Retina (tissue), 1 donor: Measurements from ENCODE around the gene SEC22C.

Experiments
- DNase-seq: peaks from one replicate; pipeline ENCODE4 v3.0.0-alpha.2; 2016

Gene SEC22C

DNA sequence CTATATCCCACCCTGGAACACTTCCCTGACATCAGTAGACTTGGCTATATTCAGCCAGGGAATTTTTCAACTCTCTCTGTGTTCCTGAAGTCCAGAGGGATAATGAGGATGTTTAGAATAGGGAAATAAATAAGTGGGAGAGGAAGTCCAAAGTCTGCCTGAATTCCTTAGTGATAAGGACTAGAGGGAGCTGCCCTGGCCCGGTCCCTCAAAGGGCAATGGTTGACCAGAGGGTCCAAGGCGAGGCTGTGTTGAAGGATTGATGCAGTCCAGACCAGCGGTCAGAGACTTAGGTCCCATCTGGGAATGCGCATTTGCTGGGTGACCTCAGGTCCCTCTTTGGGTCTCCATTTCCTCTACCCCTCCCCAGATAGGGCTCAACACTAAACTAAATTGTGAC, 71.4 kb downstream of the SEC22C start:
- no peak for DNase-seq

DNA sequence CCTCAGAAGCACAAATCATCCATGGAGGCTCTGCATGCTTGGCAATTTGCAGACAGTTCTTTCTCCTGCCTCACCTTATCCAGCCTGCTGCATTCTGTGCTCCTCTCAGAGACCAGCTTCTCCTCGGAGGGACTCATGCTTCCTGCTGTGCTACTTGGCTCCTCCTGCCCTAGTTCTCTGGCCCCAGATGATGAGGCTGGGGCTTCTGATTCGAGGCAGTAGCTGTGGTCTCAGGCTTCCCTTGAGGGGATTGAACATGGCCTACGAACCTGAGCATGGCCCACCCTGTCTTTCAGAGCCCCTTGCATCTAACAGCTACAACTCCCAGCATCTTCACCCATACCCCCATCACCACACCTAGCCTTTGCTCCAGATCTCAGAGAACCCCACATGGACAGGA, 72.7 kb downstream of the SEC22C start:
- DNase-seq = no peak

DNA sequence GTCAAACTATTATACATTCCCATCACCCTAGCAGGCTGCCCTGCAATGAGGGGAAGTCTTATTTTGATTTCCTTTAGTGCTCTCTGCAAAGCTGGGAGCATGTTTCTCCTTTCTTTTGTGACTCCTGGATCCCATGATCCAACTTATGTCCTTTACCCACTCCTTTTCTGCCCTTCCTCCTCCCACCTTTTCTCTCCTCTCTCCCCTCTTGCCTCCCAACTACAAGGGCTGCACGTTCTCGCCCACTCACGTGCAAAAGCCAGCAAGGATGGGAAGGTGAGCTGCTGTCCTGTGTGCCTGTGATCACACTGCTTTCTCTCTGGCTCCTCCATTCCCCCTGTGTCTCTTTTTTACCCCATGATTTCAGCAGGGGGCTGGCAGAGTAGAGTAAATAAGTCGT, 73.2 kb downstream of the SEC22C start:
- DNase-seq = no peak

DNA sequence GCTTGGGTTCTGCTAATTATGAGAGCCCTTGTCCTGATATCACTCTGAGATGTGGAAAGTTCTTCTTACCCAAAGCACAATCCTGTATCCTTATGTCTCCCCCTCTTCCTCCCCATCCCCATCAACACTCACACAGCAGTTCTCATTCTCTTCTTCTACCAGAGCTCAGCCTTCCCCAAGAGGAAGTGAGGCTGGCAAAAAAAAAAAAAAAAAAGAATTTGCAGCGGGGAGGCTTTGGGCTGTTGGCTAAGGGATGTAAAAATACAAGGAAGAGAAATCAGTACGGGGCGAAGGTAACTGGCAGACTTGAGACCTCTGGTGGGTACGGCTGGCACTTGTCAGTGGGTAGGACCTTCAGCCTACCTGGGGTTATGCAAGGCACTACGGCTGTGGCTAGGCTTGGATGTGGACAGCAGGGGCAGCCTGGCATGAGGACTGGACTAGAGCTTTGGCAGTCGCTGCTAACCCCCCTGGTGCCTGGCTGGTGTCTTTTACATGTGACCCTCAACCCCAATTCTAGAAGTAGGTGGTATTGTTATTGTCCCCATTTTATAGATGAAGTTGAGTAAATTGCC, 73.9 kb downstream of the SEC22C start:
- no peak for DNase-seq

DNA sequence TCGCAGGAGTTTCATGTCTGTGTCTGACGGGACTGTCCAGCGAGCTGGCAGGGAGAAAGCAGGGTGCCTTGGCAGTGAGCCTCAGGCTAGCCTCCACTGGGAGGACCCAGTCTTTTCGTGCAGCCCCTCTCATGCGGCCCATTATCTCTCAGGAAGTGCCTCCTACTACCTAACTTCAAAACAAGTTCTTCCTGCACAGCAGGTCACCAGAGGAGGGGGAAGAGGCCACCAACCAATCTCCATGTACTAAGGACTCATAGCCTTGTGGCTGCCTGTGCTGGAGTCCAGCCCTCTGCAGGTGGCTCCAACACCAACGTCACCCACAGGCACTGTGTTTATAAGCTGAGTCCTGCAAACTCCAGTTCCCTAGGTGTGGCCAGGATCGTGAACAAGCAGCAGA, 74.5 kb downstream of the SEC22C start:
- no peak for DNase-seq

DNA sequence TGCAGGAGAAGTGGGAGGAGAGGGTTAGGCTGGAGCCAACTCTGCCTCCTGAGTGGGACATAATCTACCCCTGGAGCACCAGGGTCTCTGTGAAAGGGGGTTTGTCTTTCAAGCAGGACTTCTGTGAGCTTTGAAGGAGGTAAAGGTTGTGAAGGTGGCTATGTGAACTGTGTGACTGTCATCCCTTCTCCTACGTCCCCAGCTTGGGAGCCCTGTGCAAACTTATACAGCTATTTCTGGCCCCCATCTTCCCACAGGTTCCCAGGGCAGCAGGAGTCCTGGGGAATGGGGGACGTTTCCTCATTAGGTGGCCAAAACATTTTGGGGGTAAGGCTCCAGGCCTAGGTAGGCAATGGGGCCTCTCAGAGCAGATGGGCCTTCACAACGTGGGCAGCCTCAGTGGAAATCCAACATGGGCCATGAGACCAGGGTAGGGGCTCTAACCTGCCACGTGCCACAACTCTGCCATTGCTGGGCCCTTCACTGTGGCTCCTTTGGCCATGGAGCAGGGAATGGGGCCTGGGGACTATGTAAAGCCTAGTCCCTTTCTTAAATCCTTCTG, 75.8 kb downstream of the SEC22C start:
- DNase-seq = no peak

DNA sequence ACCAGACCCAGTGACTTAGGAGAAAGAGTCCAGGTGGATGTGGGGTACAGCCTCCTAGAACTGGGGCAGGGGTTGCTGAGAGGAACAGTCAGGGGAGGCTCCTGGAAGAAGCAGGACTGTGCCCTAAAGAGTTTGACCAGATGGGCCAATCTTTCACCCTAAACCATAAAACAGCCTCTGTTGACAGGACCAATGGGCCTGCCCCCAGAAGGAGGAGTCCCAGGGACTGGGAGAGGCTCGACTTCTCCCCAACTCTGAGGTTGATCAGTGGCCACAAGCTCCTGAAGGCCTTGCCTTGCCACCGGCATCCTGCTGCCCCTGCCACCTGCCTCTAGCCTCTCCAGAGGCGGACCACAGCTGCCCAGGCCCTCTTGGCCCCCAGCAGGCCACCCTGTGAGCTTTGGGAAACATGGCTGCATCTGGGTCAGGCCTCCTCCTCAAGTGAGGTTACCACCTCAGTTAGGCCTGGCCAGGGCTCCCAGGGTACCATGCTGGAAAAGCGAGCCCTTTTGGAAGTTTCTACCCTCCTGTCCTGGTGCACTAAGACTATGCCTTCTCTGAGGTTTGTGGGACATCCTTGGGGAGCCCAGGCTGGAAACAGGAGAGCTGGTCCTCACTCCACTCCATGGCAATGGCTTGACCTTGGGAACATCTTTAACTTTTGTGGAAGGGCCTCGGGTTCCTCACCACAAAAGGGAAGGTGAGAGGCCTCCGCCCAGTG, 76.5 kb downstream of the SEC22C start:
- no peak for DNase-seq

DNA sequence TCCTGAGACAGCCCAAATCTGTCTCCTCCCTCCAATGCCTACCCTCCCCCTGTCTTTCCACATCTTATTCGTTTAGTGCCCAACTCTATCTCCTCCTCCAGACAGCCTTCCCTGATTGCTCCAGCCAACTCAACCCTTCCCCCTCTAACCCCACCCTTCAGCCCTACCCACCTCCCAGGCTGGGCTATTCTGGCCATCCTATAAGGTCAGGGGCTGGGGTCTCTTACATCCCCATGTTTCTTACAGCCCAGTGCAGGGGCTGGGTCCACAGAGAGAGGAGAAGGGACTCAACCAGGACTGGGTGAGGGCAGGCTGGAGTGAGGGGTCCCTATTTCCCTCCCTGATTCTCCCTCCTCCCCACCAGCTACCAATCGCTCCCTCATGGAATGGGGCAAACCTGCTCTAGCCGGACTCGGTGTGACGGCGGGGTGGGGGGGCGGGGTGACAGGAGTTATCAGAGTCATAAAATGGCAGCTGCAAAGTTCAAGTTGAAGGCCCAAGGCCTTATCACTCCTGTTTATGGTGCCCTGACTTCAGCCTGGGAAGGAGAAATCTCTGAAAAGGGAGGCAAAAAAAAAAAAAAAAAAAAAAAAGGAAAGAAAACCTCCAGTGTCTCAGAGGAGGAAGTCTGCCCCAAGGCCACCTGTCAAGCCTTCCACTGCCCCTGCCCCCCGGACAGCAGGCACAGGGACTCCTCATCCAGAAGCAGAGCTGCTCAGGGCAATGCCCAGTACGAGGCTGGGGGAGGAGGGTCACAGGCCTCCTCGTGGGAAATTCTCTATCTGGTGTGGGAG, 77.2 kb downstream of the SEC22C start:
- DNase-seq = no peak

DNA sequence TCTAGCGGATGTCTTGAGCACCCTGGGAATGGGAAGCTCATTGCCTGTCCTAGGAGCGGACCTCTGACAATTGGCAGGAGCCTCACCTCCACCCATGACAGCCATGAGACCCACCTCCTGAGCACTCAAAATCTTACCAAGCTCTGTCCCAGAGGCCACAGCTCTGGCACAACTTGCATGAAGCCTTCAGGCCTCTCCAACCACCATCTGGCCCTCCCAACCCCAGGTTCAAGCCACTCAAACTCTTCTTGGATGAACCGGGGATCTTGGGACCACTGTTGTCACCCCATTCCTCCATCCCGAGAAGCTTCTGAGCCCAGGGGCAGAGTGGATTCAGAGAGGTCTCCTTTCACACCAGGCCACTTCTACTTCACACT, 77.8 kb downstream of the SEC22C start:
- DNase-seq = no peak

DNA sequence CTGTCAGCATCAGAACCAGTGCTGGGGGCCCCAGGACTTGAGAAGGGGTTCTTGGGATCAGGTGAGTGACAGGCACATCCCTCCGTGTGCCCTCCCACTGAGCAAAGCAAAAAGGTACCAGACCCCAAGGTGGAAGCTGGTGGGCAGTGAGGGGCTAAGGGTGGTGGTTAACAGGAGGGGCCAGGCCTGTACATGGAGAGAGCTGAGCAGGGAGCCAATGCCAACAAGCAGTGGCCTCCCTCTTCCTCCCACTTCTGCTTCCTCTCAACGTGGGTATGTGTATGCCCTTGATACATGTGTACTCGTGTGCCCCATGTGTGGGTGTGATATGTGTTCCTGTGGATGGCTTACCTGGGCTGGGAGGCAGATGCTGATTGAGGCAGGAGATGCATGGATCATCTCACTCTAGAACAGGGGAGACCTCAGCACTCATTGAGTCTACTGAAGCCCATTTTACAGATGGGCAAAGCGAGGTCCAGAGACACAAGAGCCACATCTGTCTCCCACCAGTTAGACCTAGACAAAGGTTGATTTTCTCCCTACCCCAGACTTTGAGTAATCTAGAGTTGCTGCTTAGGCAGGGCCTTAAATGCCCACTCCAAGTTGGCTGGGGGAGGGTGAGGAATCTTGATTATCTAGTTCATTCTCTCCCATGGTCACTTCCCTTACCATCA, 78.4 kb downstream of the SEC22C start:
- no peak for DNase-seq

DNA sequence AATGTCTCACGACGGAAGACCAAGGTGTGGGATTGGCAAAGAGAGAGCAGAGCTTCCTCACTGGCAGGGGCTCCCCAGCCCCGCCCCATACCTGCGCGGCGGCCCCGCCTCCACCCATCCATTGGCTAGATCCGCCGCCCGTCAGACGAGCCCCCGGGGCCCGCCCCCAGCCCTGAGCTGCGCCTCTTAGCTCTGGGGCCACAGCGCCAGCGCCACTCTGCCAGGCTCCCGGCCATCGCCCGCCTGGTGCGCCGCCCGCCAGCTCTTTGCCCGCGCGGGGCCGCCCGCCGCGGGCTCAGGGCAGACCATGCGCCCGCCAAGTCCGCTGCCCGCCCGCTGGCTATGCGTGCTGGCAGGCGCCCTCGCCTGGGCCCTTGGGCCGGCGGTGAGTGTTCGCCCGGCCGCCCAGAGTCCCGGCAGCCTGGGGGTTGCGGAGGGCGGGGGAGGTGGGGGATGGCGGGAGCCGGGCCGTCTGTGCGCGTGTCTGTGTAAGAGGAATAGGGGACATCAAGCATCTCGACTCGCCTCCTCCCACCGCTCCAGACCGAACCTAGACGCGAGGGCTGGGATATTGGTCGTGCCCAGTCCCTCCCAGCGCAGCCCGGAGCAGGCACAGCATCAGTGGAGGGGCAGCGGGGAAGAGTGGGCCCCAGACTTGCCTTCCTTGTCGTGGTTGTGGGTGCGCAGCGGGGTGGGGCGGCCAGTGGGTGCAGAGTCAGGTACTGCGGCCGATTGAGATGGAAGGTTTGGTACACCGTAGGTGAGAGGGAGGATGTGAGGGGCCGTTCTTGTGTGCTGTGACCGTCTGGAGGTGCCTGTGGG, 79.1 kb downstream of the SEC22C start, which contains the start of gene VIPR1:
Gene VIPR1, plus strand, starts transcription at position 215 of the 822 bp plus-strand sequence. Its CDS starts 93 bp downstream, at position 308.
- no peak for DNase-seq

DNA sequence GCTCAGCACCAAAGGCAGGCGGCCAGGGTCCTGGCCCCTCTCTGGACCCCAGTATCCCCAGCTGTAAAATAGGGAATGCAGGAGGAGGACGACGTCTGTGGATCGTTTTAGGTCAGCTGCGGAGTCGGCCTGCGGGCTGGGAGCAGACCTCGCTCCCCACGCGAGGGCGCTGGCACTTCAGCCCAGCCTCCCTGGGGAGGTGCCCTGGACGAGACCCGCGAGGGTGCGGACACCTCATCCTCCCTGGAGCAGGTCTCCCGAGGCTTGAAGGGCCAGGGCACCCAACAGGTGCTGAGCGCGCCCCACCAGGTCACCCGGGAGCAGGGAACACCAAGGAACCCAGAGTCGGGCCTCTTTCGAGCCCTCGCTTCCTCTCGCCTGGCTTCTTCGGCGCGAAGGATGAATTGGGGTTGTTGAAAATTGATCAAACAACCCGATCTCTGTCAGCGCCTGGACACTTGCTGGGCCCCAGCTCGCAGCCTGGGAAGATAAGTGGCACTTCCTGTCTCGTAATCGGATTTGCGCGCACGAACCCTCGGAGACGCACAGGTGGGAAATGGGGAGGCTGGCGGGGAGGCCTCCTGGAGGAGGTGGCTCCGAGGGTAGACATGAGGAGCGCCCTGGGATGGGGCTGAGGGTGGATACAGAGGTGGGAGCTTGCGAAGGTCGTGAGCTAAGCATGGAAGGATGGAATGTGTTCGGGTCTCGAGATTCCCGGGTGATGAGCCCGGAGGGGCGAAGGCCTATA, 79.9 kb downstream of the SEC22C start:
- peak; percentile 76 for DNase-seq

DNA sequence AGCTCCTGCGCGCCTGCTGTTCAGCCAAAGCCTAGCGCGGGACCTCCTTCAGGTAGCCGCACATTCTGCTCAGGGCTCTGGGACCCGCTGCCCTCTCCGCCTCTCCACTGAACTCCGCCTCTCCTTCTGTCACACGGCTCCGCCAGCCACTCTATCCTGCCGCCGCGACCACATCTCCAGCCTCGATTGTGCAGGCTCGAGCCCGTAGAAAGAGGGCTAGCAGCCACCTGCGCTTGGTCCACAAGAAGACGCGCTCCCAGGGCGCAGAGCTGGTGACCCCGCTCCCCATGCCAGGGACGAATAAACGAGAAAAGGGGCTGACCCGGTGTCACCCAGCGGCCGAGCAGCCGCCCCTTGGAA, 80.5 kb downstream of the SEC22C start:
- peak; percentile 69 for DNase-seq

DNA sequence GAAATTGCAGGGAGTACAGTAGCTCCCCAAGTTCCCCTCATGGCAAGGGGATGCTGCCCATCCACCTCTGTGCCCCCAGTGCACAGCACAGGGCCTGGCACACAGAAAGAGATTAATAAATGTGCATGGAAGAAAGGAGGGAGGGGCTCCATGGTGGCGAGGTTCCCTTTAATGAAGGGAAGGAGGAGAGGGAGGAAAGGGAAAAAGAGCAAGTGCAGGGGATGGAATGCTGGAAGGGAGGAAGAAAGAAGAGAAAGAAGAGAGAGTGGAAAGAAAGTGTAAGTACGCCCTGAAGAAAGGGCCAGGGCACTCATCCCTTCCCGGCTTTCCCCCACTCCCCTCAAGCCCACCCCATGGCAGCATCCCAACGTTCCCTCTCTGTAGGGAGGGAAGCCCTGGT, 80.9 kb downstream of the SEC22C start:
- no peak for DNase-seq

DNA sequence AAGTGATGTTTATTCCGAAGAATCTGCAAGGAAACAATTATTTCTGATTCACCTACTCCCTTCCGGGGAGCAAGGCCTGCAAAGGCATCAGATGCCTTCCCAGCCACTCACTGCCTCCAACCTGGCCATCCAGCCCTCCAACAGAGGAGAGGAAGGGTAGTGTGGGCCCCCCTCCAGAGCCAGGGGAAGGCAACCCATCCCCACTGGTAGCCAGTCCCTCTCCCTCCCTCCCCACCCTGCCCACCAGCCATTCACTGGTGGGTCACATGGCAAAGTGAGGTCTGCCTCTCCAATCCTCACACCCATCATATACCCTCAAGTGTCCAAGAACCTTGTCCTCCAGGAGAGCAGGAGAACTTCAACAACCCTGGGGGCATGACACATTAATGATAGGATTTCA, 81.7 kb downstream of the SEC22C start:
- no peak for DNase-seq

DNA sequence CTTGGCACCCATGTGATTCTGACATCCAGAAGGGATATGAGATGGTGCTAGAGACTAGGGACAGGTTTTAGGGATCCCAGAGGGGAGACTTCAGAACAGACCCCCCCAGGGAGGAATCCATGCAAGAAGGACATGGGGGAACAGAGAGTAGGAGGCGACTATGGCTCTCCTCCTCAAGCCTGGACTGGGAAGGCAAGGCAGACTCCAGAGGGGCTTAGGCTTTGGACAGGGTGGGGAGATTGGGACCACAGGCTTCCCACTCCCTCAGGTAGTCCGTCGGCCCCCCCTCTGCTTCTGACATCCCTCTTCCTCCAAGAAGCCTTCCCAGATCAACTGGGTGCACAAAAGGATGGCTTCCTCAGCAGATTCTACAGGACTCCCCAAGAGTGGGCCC, 82.3 kb downstream of the SEC22C start:
- no peak for DNase-seq

DNA sequence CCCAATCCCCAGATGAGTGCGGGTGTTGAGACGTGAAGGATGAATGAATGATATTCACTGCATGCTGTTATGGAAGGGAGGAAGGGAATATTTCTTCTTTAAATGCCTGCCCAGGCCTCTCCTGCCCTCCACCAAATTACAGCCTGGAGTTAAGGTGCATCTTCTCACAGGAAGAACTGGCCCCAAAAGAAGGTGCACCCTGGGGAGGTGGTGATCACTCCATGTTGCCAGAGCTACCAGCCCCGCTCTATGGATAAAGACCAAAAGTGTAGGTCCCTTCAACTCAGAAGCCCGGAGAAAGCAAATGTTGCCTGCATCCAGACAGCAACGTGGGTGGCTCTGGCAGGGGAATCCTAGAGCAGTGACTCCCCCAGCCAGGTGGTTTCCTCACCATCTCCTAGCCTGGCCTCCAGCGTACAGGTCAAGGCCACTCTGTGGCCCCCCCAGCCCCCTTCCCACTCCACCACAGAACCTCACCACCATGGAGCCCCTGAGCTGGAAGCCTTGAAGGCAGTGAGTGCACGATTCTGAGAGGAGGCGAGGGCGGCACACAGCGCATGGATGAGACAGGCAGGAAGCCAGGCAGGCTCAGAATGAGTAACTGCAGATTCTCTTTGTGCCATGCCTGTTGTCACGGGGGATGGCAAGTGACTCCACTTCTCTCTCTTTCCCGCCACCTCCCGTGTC, 82.8 kb downstream of the SEC22C start:
- DNase-seq = no peak

DNA sequence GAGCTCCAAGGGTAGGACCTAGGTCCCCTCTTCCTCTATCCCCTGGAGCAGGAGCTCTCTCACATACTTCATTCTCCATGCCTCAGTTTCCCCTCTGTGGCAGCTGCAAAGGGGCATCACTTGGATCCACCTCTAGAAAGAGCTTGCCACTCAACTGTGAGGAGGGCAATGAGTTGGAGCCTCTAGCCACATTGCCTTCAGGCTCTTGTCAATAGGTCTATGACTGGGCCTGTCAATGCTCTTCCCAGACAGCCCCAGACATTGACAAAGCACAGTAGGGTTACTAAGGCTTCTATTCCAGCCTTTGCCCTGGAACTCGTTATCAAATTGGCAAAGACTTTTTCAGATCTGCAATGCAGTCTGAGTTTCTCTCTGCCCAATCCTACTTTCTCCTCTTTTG, 83.7 kb downstream of the SEC22C start:
- DNase-seq = no peak
